GM18870 (cell line): ENCODE measurements around the gene TJP1.
"Not testable (repeated sequence)": the region's sequence is repeated elsewhere in the genome, so short reads cannot be mapped to it uniquely, and the experiment has no call there.

Experiments used
- ATAC-seq: cut with Tn5 transposase; IDR thresholded peaks from one replicate; pipeline ENCODE4 v1.9.1; 2021; ENCODE audit warnings: moderate library complexity; ENCODE audit not compliant: unreplicated experiment

The TJP1 gene

GRCh38 chr15:29685156-29686078 is 136.9 kb downstream of the TJP1 start:
- ATAC-seq: no peak

GRCh38 chr15:29682781-29683180 is 139.5 kb downstream of the TJP1 start:
- no peak for ATAC-seq

- no peak for ATAC-seq
Observed at GRCh38 chr15:29682361-29682760, 139.9 kb downstream of the TJP1 start.

GRCh38 chr15:29681946-29682345 is 140.3 kb downstream of the TJP1 start:
- ATAC-seq: no peak

- ATAC-seq: no peak
Observed at GRCh38 chr15:29681166-29681845, 141.0 kb downstream of the TJP1 start.

- no peak for ATAC-seq
Observed at GRCh38 chr15:29680465-29681165, 141.7 kb downstream of the TJP1 start.

- ATAC-seq: no peak
Observed at GRCh38 chr15:29678504-29679034, 143.7 kb downstream of the TJP1 start.

GRCh38 chr15:29677871-29678461 is 144.3 kb downstream of the TJP1 start:
- ATAC-seq: no peak

GRCh38 chr15:29677455-29677854 is 144.8 kb downstream of the TJP1 start:
- ATAC-seq: no peak

- no peak for ATAC-seq
Observed at GRCh38 chr15:29676961-29677402, 145.3 kb downstream of the TJP1 start.

GRCh38 chr15:29676374-29676960 is 145.8 kb downstream of the TJP1 start:
- ATAC-seq: not testable (repeated sequence)

GRCh38 chr15:29675791-29676301 is 146.4 kb downstream of the TJP1 start:
- no peak for ATAC-seq

GRCh38 chr15:29674661-29675533 is 147.4 kb downstream of the TJP1 start:
- ATAC-seq: no peak

- no peak for ATAC-seq
Observed at GRCh38 chr15:29672923-29673809, 149.1 kb downstream of the TJP1 start.

- no peak for ATAC-seq
Observed at GRCh38 chr15:29672446-29672845, 149.8 kb downstream of the TJP1 start.

GRCh38 chr15:29672046-29672445 is 150.2 kb downstream of the TJP1 start:
- not testable (repeated sequence) for ATAC-seq

- no peak for ATAC-seq
Observed at GRCh38 chr15:29670998-29671981, 151.0 kb downstream of the TJP1 start.
